Measurements from ENCODE around the gene SCN5A. TPM values are rescaled to one million over a fixed set of nuclear protein-coding genes. Genes with fewer than 3 reads are reported as not detected.

The SCN5A gene
- polyA plus RNA-seq, 1 donor from 2014 or later = not detected

GRCh38 chr3:38640661-38641452, 8.6 kb downstream of the SCN5A start:
- Histone ChIP-seq H3K9me3 (ENCODE audit: low read length) (no peaks in the 10 kb centered on the region), H3K9ac (ENCODE audit: low read length) (no peak overlapping the region), H3K4me3 (ENCODE audit: low read length) (no peak overlapping the region), H3K27ac (ENCODE audit: low read length) (no peak overlapping the region), H3F3A (ENCODE audit: insufficient read depth, low read length, poor library complexity, severe bottlenecking) (no peaks in the 10 kb centered on the region), H3K27me3 (ENCODE audit: insufficient read depth, low read depth, low read length) (no peaks in the 10 kb centered on the region), H3K36me3 (ENCODE audit: insufficient read depth, low read length) (no peaks in the 10 kb centered on the region), H3K4me2 (ENCODE audit: low read length) (no peak overlapping the region), H3K79me2 (replicated peaks; ENCODE audit: insufficient read depth, low read length) (no peaks in the 10 kb centered on the region), H4K20me1 (ENCODE audit: insufficient read depth) (no peaks in the 10 kb centered on the region), H3K9me2 (ENCODE audit: insufficient read depth, low read length) (no peaks in the 10 kb centered on the region), H2AFZ (ENCODE audit: low read depth, low read length) (no peak overlapping the region)
- no peak for TF ChIP-seq POLR2AphosphoS5 (IDR thresholded peaks at IDR 0.05)
- TF ChIP-seq REST (IDR thresholded peaks at IDR 0.05; ENCODE audit: borderline replicate concordance) = no peak
- no peak for TF ChIP-seq CTCF (IDR thresholded peaks at IDR 0.05; ENCODE audit: poor library complexity, severe bottlenecking)
- no peak for TF ChIP-seq TAF1 (IDR thresholded peaks at IDR 0.05; ENCODE audit: low read depth)
- TF ChIP-seq EP300 (conservative IDR thresholded peaks at IDR 0.05; ENCODE audit: poor library complexity, severe bottlenecking) = no peak
- no peak for TF ChIP-seq SMC3 (conservative IDR thresholded peaks at IDR 0.05; ENCODE audit: poor library complexity)
- no peak for TF ChIP-seq EZH2 (IDR thresholded peaks at IDR 0.05; ENCODE audit: borderline replicate concordance, insufficient read depth, low read length, poor library complexity, severe bottlenecking)
- TF ChIP-seq MXI1 (conservative IDR thresholded peaks at IDR 0.05; ENCODE audit: poor library complexity, severe bottlenecking) = no peak
- no peak for TF ChIP-seq RAD21 (conservative IDR thresholded peaks at IDR 0.05)

GRCh38 chr3:38638354-38638753, 11.1 kb downstream of the SCN5A start:
- H4K20me1 ChIP-seq (ENCODE audit: insufficient read depth) = no peaks in the 10 kb centered on the region
- H3K4me2 ChIP-seq (ENCODE audit: low read length) = no peak overlapping the region
- H3K27me3 ChIP-seq (ENCODE audit: insufficient read depth, low read depth, low read length) = no peaks in the 10 kb centered on the region
- no peaks in the 10 kb centered on the region for H3K36me3 ChIP-seq (ENCODE audit: insufficient read depth, low read length)
- H3K9me2 ChIP-seq (ENCODE audit: insufficient read depth, low read length) = no peaks in the 10 kb centered on the region
- H3K27ac ChIP-seq (ENCODE audit: low read length) = no peak overlapping the region
- TF ChIP-seq CTCF (IDR thresholded peaks at IDR 0.05; ENCODE audit: poor library complexity, severe bottlenecking) = no peak
- no peak for TF ChIP-seq SMC3 (conservative IDR thresholded peaks at IDR 0.05; ENCODE audit: poor library complexity)
- no peak for TF ChIP-seq REST (IDR thresholded peaks at IDR 0.05; ENCODE audit: borderline replicate concordance)
- no peak for TF ChIP-seq POLR2AphosphoS5 (IDR thresholded peaks at IDR 0.05)
- H3K9ac ChIP-seq (ENCODE audit: low read length) = no peak overlapping the region
- no peak overlapping the region for H3K4me3 ChIP-seq (ENCODE audit: low read length)
- H3F3A ChIP-seq (ENCODE audit: insufficient read depth, low read length, poor library complexity, severe bottlenecking) = no peaks in the 10 kb centered on the region
- H2AFZ ChIP-seq (ENCODE audit: low read depth, low read length) = no peak overlapping the region
- no peaks in the 10 kb centered on the region for H3K79me2 ChIP-seq (replicated peaks; ENCODE audit: insufficient read depth, low read length)
- H3K9me3 ChIP-seq (ENCODE audit: low read length) = no peaks in the 10 kb centered on the region

Measured in neural cell (in vitro differentiated cells).